Measurements from ENCODE around the gene TMEM231. TPM values are rescaled to one million over a fixed set of nuclear protein-coding genes. Genes with fewer than 3 reads are reported as not detected.

The TMEM231 gene
- total RNA-seq, 1 experiment from 2014 or later: 9.7 TPM

- Histone ChIP-seq H3K4me2 (ENCODE audit: low read length) (peak overlapping the region; percentile 48), H3K4me3 (replicated peaks in 1 of 2; ENCODE audit: low read depth in 1 of 2, low read length in 2 of 2) (no peak overlapping the region; a peak in 1 of 4 replicates), H3K79me2 (ENCODE audit: insufficient read depth, low read length) (no peaks in the 10 kb centered on the region), H3K36me3 (ENCODE audit: control insufficient read depth in 1 of 2, insufficient read depth in 2 of 2, low read length in 2 of 2) (no peaks in the 10 kb centered on the region), H3K9me2 (ENCODE audit: insufficient read depth) (no peaks in the 10 kb centered on the region), H3K27me3 (ENCODE audit: insufficient read depth, low read length) (no peaks in the 10 kb centered on the region), H3K4me1 (ENCODE audit: control insufficient read depth in 1 of 2, insufficient read depth in 2 of 2, low read length in 2 of 2) (peaks cover 24 to 37% of the 10 kb centered on the region in 2 experiments), H3K9me3 (ENCODE audit: control insufficient read depth in 1 of 2, insufficient read depth in 1 of 2, low read depth in 1 of 2, low read length in 2 of 2) (no peaks in the 10 kb centered on the region), H3K27ac (ENCODE audit: low read depth, low read length) (peak overlapping the region; percentile 13; the same call in 1 of the 2 replicates), H2AFZ (ENCODE audit: low read depth, low read length, poor library complexity, severe bottlenecking) (peak overlapping the region; percentile 65), H3K9ac (ENCODE audit: low read length) (no peak overlapping the region), H4K20me1 (ENCODE audit: insufficient read depth) (no peaks in the 10 kb centered on the region)
- intact Hi-C loops (cut with micrococcal nuclease): no loop called here
- RAD21 ChIA-PET (ENCODE audit: low non-redundant PET in 1 of 2, low total read pairs in 2 of 2, uncharacterized antibody in 2 of 2, unreplicated experiment in 2 of 2): no interaction called here
- peak; percentile 73 for DNase-seq (ENCODE audit: low read depth, low spot score)
- CTCF ChIA-PET: interaction anchor here (0.8 kb wide), 1 partner anchor 10 kb away, joined by 3 read pairs; no protein-coding TSS in a partner anchor
- no TSS peak for BruUV-seq (replicated peaks)
- peak; percentile 37 for ATAC-seq
- POLR2A ChIA-PET: interaction anchor here (1.3 kb wide), 1 partner anchor 11 kb away, joined by 5 read pairs; no protein-coding TSS in a partner anchor
- TF ChIP-seq CEBPB (IDR thresholded peaks at IDR 0.05; ENCODE audit: low read depth) (peak; percentile 98), CBX3 (IDR thresholded peaks at IDR 0.05; ENCODE audit: low read depth) (peak; percentile 59), REST (IDR thresholded peaks at IDR 0.05; ENCODE audit: low read depth) (no peak), ZBTB33 (IDR thresholded peaks at IDR 0.05; ENCODE audit: extremely low read depth, insufficient replicate concordance, low read length) (no peak), ATF3 (IDR thresholded peaks at IDR 0.05) (no peak; the same call in 1 of the 2 replicates), RAD21 (IDR thresholded peaks at IDR 0.05; ENCODE audit: low read depth) (no peak; the same call in 1 of the 2 replicates), ELF1 (IDR thresholded peaks at IDR 0.05; ENCODE audit: borderline replicate concordance, low read depth) (no peak; the same call in 1 of the 2 replicates), TCF7L2 (IDR thresholded peaks at IDR 0.05; ENCODE audit: borderline replicate concordance, extremely low read depth, insufficient read depth, insufficient read length) (peak; percentile 82), FOSL1 (IDR thresholded peaks at IDR 0.05; ENCODE audit: low read depth) (peak; percentile 64), SRF (IDR thresholded peaks at IDR 0.05; ENCODE audit: low read depth) (no peak), MAX (IDR thresholded peaks at IDR 0.05) (peak; percentile 75), EZH2phosphoT487 (IDR thresholded peaks at IDR 0.05; ENCODE audit: borderline replicate concordance) (no peak), POLR2A (IDR thresholded peaks at IDR 0.05; ENCODE audit: borderline replicate concordance, extremely low read depth, insufficient read depth, insufficient read length) (no peak), CTCF (IDR thresholded peaks at IDR 0.05 in 2 of 3, conservative IDR thresholded peaks at IDR 0.05 in 1 of 3; ENCODE audit: borderline replicate concordance in 1 of 3, insufficient read depth in 1 of 3, low read depth in 2 of 3, low read length in 2 of 3) (no peak), SIN3A (IDR thresholded peaks at IDR 0.05; ENCODE audit: low read depth) (peak; percentile 64; the same call in 1 of the 2 replicates), EGR1 (IDR thresholded peaks at IDR 0.05; ENCODE audit: low read depth) (no peak), JUND (IDR thresholded peaks at IDR 0.05) (peak; percentile 68), SP1 (IDR thresholded peaks at IDR 0.05; ENCODE audit: low read depth) (peak; percentile 88), EZH2 (IDR thresholded peaks at IDR 0.05) (no peak), ZNF274 (IDR thresholded peaks at IDR 0.05; ENCODE audit: low read depth, low read length) (no peak), POLR2AphosphoS5 (IDR thresholded peaks at IDR 0.05; ENCODE audit: low read depth, low read length) (peak; percentile 46)
Observed at GRCh38 chr16:75506574-75506973, 49.5 kb downstream of the TMEM231 start.
